GM21528 (cell line): Measurements from ENCODE around the gene SANBR.
"Not testable (repeated sequence)": the region's sequence is repeated elsewhere in the genome, so short reads cannot be mapped to it uniquely, and the experiment has no call there.

ENCODE experiments used
- ATAC-seq: cut with Tn5 transposase; IDR thresholded peaks from one replicate; pipeline ENCODE4 v1.9.1; 2021; ENCODE audit warnings: mild to moderate bottlenecking, moderate library complexity; ENCODE audit not compliant: unreplicated experiment, low FRiP score

SANBR gene

GRCh38 chr2:61065714-61066709 lies at the start of gene SANBR:
SANBR (plus strand) TSS chr2:61065871; CDS start chr2:61070351, 4,480 bp downstream.
- ATAC-seq = peak; percentile 96

GRCh38 chr2:61015976-61016375 lies 49.7 kb upstream of the SANBR start:
- no peak for ATAC-seq

GRCh38 chr2:61016392-61017002 lies 49.2 kb upstream of the SANBR start:
- peak; percentile 10 for ATAC-seq

- peak; percentile 64 for ATAC-seq
Measured at GRCh38 chr2:61017003-61017555, 48.6 kb upstream of the SANBR start.

DNA sequence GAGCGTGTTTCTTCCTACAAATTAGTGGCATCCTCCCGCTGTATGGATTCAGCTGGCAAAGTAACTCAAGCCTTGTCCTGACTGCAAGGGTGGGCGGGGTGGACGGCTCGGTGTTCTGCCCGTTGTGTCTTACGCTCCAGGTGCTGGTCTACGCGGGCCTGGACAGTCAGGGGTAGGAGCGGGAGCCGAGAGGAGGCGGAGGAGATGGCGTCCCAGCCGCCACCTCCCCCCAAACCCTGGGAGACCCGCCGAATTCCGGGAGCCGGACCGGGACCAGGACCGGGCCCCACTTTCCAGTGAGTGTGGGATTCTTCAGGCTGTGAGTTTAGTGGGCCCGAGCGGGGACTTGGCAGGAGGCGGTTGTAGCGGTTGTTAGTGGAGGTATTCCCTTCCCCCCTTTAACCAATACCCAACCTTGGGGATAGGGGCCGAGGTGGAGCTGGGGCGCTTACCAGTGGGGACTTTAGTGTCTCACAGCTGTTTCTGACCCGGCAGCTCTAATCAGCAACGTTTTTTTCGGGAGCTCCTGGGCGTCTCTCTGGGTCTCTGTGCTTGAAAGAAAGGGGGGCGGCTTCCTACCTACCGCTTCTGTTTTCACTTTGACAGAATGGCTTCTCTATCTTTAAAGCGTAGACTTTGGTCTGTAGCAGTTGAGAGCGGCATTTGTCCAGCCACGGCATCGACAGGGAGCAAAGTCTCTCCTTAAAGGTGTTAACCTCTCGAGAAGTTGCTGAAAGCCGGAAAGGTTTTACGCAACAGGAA lies 47.9 kb upstream of the SANBR start, which contains the start of the genes PEX13 and PUS10:
Gene PEX13, plus strand, starts transcription at position 165 of the 762 bp plus-strand sequence. Its CDS starts 40 bp downstream, at position 205.
Gene PUS10, minus strand, starts transcription at position 700 of the 762 bp plus-strand sequence. CDS start 6,365 bp downstream, outside the sequence.
- peak; percentile 77 for ATAC-seq

DNA sequence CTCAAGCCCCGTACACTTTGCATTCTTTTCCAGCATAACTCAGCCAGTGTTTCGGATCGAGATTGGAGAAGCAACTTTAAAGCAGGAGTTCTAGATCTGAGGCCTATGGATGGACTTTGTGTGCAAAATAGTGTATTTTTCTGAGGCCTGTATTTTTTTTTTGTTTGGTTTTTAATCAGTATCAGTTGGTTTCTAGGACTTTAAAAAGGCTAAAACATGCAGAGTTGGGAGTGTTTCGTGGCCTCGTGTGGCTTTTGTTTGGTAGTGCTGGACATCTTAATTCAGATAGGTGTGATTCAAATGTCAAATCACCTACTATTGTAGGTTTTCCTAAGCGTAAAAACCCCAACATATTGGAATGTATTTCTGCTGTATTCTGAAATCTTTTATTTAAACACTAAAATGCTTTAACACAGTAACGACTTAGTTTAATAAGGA lies 47.3 kb upstream of the SANBR start:
- ATAC-seq = no peak

GRCh38 chr2:61018798-61019197 lies 46.9 kb upstream of the SANBR start:
- ATAC-seq = no peak

- no peak for ATAC-seq
Measured at GRCh38 chr2:61021228-61021660, 44.4 kb upstream of the SANBR start.

GRCh38 chr2:61023670-61024069 lies 42.0 kb upstream of the SANBR start:
- no peak for ATAC-seq

DNA sequence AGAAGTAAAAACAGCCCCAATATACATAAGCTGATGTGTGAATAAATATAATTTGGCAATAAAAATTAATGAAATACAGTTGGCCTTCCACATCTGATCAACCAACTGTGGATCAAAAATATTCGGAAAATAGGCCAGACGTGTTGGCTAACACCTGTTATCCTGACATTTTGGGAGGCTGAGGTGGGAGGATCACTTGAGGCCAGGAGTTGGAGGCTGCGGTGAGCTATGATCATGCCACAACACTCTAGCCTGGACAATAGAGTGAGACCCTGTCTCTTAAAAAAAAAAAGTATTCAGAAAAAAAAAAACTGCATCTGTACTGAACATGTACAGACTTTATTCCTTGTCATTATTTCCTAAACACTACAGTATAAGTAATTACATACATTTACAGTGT lies 36.1 kb upstream of the SANBR start:
- no peak for ATAC-seq

DNA sequence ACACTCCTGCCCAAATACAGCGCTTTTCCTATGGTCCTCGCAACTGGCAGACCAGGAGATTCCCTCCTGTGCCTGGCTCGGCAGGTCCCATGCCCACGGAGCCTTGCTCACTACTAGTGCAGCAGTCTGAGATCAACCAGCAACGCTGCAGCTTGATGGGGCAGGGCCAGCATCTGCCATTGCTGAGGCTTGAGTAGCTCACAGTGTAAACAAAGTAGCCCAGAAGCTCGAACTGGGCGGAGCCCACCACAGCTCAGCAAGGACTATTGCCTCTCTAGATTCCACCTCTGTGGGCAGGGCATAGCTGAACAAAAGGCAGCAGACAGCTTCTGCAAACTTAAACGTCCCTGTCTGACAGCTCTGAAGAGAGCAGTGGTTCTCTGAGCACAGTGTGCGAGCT lies 31.1 kb upstream of the SANBR start:
- ATAC-seq = not testable (repeated sequence)

DNA sequence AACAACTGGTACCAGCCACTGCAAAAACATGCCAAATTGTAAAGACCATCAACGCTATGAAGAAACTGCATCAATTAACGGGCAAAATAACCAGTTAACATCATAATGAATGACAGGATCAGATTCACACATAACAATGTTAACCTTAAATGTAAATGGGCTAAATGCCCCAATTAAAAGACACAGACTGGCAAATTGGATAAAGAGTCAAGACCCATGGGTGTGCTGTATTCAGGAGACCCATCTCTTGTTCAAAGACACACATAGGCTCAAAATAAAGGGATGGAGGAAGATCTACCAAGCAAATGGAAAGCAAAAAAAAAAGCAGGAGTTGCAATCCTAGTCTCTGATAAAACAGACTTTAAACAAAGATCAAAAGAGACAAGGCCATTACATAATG lies 29.0 kb upstream of the SANBR start:
- ATAC-seq = not testable (repeated sequence)

DNA sequence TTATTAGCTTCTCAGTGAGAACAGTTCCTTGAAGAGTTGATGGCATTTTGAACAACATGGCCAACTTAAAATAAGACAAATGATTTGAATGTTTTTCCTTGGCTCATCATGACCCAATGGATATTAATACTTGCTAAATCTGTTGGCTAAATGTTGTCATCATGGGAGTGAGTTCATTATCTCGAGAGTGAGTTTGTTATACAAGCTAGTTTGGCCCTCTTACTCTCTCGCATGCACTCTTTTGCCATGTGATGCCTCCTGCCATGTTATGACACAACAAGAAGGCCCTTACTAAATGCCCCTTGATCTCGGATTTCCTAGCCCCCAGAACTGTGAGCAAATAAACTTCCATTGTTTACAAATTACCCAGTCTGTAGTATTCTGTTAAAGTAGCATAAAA lies 22.9 kb upstream of the SANBR start:
- ATAC-seq = no peak

DNA sequence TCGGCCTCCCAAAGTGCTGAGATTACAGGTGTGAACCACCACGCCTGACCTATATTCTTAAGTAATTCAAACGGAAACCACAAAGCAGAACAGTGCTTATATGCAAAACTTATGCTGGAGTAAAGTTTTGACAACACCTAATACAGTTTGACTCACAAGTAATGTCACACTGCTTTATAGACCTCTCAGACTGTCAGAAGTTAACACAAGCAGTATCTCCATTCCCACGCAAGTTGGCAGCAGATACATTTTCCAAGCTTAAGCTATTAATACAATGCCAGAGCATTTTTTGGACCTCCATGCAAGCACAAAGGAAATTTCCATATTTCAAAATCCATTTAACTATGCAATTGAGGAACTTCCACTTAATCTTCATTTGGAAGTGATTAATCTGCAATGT lies 21.0 kb upstream of the SANBR start:
- no peak for ATAC-seq

GRCh38 chr2:61045226-61045625 lies 20.4 kb upstream of the SANBR start:
- ATAC-seq = no peak

- ATAC-seq = no peak
Measured at GRCh38 chr2:61045999-61046398, 19.7 kb upstream of the SANBR start.

DNA sequence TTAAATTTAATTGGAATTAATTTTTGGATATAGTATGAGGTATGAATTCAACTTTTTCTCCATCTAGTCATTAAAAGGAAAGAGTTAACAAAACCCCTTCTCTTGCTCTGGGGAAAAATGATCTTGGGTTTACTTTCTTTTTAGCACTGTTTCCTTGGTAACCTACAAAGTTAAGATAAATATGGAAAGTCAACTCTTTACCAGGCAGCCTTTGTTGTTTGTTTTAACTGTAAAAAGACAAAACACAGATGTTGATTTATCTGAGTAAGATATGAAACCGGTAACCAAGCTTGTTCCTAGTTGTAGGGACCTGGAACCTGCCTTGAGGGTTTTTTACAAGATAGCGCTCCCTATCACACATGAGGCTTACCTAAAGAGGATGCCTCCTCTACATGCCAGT lies 10.1 kb upstream of the SANBR start:
- no peak for ATAC-seq

- ATAC-seq = no peak
Measured at GRCh38 chr2:61057562-61057961, 8.1 kb upstream of the SANBR start.

DNA sequence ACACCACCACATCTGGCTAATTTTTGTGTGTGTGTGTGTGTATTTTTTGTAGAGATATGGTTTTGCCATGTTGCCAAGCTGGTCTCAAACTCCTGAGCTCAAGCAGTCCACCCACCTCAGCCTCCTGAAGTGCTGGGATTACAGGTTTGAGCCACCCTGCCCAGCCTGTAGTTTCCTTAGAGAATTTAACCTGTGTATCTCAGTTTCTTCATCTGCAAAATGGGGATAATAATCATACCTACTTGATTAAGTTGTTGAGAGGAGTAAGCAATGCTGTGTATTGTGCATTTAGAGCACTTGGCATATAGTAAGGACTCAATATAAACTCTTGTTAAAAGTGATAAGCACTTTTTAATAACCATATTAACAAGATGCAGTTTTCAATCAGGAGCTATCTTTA lies 6.3 kb upstream of the SANBR start:
- no peak for ATAC-seq

GRCh38 chr2:61074100-61074499 lies 8.4 kb downstream of the SANBR start:
- ATAC-seq = no peak
